HepG2 (cell line): ENCODE measurements around the gene NOCT. TPM values are rescaled to one million over a fixed set of nuclear protein-coding genes. Genes with fewer than 3 reads are reported as not detected.

Source experiments
- AFF4 ChIP-seq: sonication (generic); formaldehyde crosslinking; IDR thresholded peaks from 2 replicates; pipeline ENCODE4 v1.4.0; 2020; ENCODE audit warnings: missing genetic modification reagents
- BHLHE40 ChIP-seq: IDR thresholded peaks from 2 replicates; pipeline ENCODE4 v1.6.1; 2011; ENCODE audit warnings: low read length, improper control_type of control experiment
- BORCS8-MEF2B ChIP-seq: sonication (generic); formaldehyde crosslinking; IDR thresholded peaks from 2 replicates; pipeline ENCODE4 v1.8.0; 2022; ENCODE audit warnings: mild to moderate bottlenecking, missing genetic modification reagents
- CHCHD3 ChIP-seq: sonication (generic); formaldehyde crosslinking; IDR thresholded peaks from 2 replicates; pipeline ENCODE4 v1.8.0; 2022; ENCODE audit warnings: mild to moderate bottlenecking, missing genetic modification reagents, moderate library complexity
- DPF2 ChIP-seq: sonication (generic); formaldehyde crosslinking; IDR thresholded peaks from 2 replicates; pipeline ENCODE4 v1.4.0; 2020; ENCODE audit warnings: mild to moderate bottlenecking, low read depth, missing genetic modification reagents, borderline replicate concordance
- GATAD2A ChIP-seq: IDR thresholded peaks from 2 replicates; pipeline ENCODE4 v1.6.1; 2016
- HIVEP1 ChIP-seq: sonication (generic); formaldehyde crosslinking; IDR thresholded peaks from 2 replicates; pipeline ENCODE4 v1.4.0; 2020; ENCODE audit warnings: mild to moderate bottlenecking, missing genetic modification reagents
- HNRNPUL1 ChIP-seq: fragments of 200-400 bp; formaldehyde crosslinking; IDR thresholded peaks from 2 replicates; pipeline ENCODE4 v1.6.1; 2017; ENCODE audit warnings: low read depth, mild to moderate bottlenecking, low read length, moderate library complexity
- HOXA9 ChIP-seq: sonication (generic); formaldehyde crosslinking; IDR thresholded peaks from 2 replicates; pipeline ENCODE4 v1.8.1; 2022; ENCODE audit warnings: missing genetic modification reagents, mild to moderate bottlenecking, moderate library complexity, borderline replicate concordance
- MTA1 ChIP-seq: sonication (generic); formaldehyde crosslinking; IDR thresholded peaks from 2 replicates; pipeline ENCODE4 v1.4.0; 2020; ENCODE audit warnings: missing genetic modification reagents, mild to moderate bottlenecking, borderline replicate concordance
- MYPOP ChIP-seq: sonication (generic); formaldehyde crosslinking; IDR thresholded peaks from 2 replicates; pipeline ENCODE4 v1.8.1; 2023; ENCODE audit warnings: mild to moderate bottlenecking, moderate library complexity, missing genetic modification reagents
- PAX8 ChIP-seq: sonication (generic); formaldehyde crosslinking; IDR thresholded peaks from 2 replicates; pipeline ENCODE4 v1.8.0; 2022; ENCODE audit warnings: mild to moderate bottlenecking, missing genetic modification reagents, borderline replicate concordance
- RARG ChIP-seq: sonication (generic); formaldehyde crosslinking; IDR thresholded peaks from 2 replicates; pipeline ENCODE4 v1.4.0; 2020; ENCODE audit warnings: low read depth, mild to moderate bottlenecking, missing genetic modification reagents
- SKI ChIP-seq: fragments of 450-650 bp; IDR thresholded peaks from one replicate; pipeline ENCODE4 v1.6.1; 2018; ENCODE audit warnings: mild to moderate bottlenecking; ENCODE audit not compliant: partially characterized antibody
- ZC3H4 ChIP-seq: sonication (generic); formaldehyde crosslinking; IDR thresholded peaks from 2 replicates; pipeline ENCODE4 v1.4.0; 2020; ENCODE audit warnings: missing genetic modification reagents, borderline replicate concordance
- ZMAT5 ChIP-seq: sonication (generic); formaldehyde crosslinking; IDR thresholded peaks from 2 replicates; pipeline ENCODE4 v1.5.0; 2020; ENCODE audit warnings: mild to moderate bottlenecking, low read depth, missing genetic modification reagents, borderline replicate concordance
- ZNF18 ChIP-seq: sonication (generic); formaldehyde crosslinking; IDR thresholded peaks from 2 replicates; pipeline ENCODE4 v1.8.0; 2022; ENCODE audit warnings: mild to moderate bottlenecking, missing genetic modification reagents; ENCODE audit not compliant: insufficient replicate concordance
- ZNF3 ChIP-seq: IDR thresholded peaks from 2 replicates; pipeline ENCODE4 v1.7.0; 2017; ENCODE audit warnings: inconsistent platforms
- ZNF34 ChIP-seq: sonication (generic); formaldehyde crosslinking; IDR thresholded peaks from 2 replicates; pipeline ENCODE4 v1.4.0; 2020; ENCODE audit warnings: mild to moderate bottlenecking, missing genetic modification reagents, borderline replicate concordance
- ZNF496 ChIP-seq: sonication (generic); formaldehyde crosslinking; IDR thresholded peaks from 2 replicates; pipeline ENCODE4 v1.8.1; 2023; ENCODE audit warnings: mild to moderate bottlenecking, moderate library complexity, missing genetic modification reagents; ENCODE audit not compliant: insufficient replicate concordance
- ZNF550 ChIP-seq: sonication (generic); formaldehyde crosslinking; IDR thresholded peaks from 2 replicates; pipeline ENCODE4 v1.4.0; 2020; ENCODE audit warnings: mild to moderate bottlenecking, missing genetic modification reagents, borderline replicate concordance
- ZNF660 ChIP-seq: sonication (generic); formaldehyde crosslinking; IDR thresholded peaks from 2 replicates; pipeline ENCODE4 v1.5.1; 2020; ENCODE audit warnings: mild to moderate bottlenecking, low read depth, missing genetic modification reagents, borderline replicate concordance
- ZNF672 ChIP-seq: sonication (generic); formaldehyde crosslinking; IDR thresholded peaks from 2 replicates; pipeline ENCODE4 v1.8.1; 2022; ENCODE audit warnings: missing genetic modification reagents
- ZNF841 ChIP-seq: sonication (generic); formaldehyde crosslinking; IDR thresholded peaks from 2 replicates; pipeline ENCODE4 v1.8.1; 2023; ENCODE audit warnings: missing genetic modification reagents, borderline replicate concordance
- ZZZ3 ChIP-seq: sonication (generic); formaldehyde crosslinking; IDR thresholded peaks from 2 replicates; pipeline ENCODE4 v1.4.0; 2020; ENCODE audit warnings: missing genetic modification reagents, mild to moderate bottlenecking, borderline replicate concordance
- polyA plus RNA-seq, 8 experiments: library from polyadenylated mRNA; depleted of rRNA in 3 of 8; stranded (reverse) in 7 of 8; unstranded in 1 of 8; fragments of >200 nt; fragmentation: Illumina TruSeq in 4 of 8; extraction: Trizol in 4 of 8; gene quantifications; 2 replicates each; pipeline versions ENCODE4 v1.2.1 to v1.2.3, GENCODE V29; 2011 to 2016; ENCODE audit warnings: low read depth in 4 of 8, missing spikeins in 1 of 8, mixed read lengths in 1 of 8; ENCODE audit not compliant: insufficient read depth in 1 of 8
- total RNA-seq, 5 experiments: library from RNA; depleted of rRNA; stranded (reverse); fragments of >200 nt; fragmentation: Illumina TruSeq; extraction: Trizol; gene quantifications; 2 replicates each; pipeline ENCODE4 v1.2.3, GENCODE V29; 2016; ENCODE audit warnings: low read depth in 1 of 5

Gene NOCT
- total and polyA plus RNA-seq, 2 of the 13 experiments (the other 11 are each of a cell fraction or from before 2014, with no cell fraction given), result 3.6 to 13.1 TPM

- TF ChIP-seq AFF4 (no peak), HIVEP1 (CRISPR knock-in tag) (no peak), BHLHE40 (no peak), ZNF3 (no peak), RARG (CRISPR knock-in tag) (no peak), HNRNPUL1 (no peak), ZMAT5 (CRISPR knock-in tag) (no peak), MTA1 (CRISPR knock-in tag) (no peak), ZNF672 (CRISPR knock-in tag) (no peak), BORCS8-MEF2B (CRISPR knock-in tag) (no peak), GATAD2A (CRISPR knock-in tag) (no peak), PAX8 (CRISPR knock-in tag) (no peak), ZNF34 (no peak), ZNF841 (CRISPR knock-in tag) (no peak), ZNF660 (CRISPR knock-in tag) (no peak), ZZZ3 (CRISPR knock-in tag) (no peak), SKI (no peak), ZNF550 (no peak), CHCHD3 (CRISPR knock-in tag) (0 out of 2 replicates have a peak, but pooled peaks have one; percentile 2), ZNF496 (CRISPR knock-in tag) (no peak), HOXA9 (no peak), ZC3H4 (CRISPR knock-in tag) (no peak), DPF2 (CRISPR knock-in tag) (no peak), MYPOP (no peak; the same call in 1 of the 2 replicates), ZNF18 (CRISPR knock-in tag) (peak; percentile 65)
Observed at GRCh38 chr4:139015948-139016471, 429 bp downstream of the NOCT start (continued).
